ENCODE results near the gene VEGFB.

Gene VEGFB, protein sequence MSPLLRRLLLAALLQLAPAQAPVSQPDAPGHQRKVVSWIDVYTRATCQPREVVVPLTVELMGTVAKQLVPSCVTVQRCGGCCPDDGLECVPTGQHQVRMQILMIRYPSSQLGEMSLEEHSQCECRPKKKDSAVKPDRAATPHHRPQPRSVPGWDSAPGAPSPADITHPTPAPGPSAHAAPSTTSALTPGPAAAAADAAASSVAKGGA

DNA sequence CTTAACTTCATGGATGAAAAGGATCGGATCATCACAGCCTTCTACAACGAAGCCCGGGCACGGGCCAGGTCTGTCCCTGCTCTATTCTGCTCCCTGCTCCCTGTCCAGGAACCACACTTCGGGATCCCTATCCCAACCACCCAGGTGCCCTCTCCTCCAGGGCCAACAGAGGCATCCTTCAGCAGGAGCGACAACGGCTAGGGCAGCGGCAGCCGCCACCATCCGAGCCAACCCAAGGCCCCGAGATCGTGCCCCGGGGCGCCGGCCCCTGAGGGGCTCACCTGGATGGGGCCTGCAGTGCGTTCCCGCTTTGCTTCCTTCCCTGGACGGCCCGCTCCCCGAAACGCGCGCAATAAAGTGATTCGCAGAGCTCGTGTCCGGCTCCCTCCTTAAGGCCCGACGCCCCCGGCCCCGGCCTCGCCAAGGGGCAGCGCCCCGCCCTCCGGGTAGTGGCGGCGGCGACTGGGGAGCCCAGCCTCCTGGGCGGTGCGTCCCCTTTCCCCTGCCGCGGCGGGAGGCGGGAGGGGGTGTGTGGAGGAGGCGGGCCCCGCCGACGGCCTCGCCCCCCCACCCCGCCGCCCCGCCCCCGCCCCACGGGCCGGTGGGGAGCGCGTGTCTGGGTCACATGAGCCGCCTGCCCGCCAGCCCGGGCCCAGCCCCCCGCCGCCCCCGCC lies at the start of gene VEGFB:
Gene VEGFB (plus strand): TSS at position 672 of the 674 bp plus-strand sequence. CDS start 250 bp downstream, outside the sequence.
- DNase-seq (ENCODE audit: low spot score), result no peak

DNA sequence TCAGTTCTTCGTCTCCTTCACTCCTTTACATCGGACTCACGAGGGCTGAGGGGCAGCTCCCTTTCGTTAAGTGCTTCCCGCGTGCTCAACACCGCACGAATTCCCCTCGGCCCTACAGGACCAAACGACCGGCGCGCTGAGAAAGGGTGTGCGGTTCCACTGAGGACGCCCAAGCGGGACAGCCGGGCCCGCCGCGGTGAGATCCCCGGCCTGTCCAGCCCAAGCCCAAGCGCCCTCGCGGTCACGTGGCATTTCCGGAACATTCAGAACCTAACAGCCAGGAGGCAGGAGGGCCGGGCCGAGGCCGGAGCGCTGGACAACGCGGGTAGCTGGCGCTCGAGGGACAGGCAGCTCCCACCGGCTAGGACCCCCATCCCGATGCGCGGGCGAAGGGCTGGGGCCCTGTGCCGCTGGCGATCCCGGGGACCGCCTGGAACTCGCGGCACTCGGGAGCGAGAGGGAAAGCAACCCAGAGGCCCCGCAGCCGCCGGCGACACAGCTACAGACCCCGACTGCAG lies 49.1 kb upstream of the VEGFB start:
- peak; percentile 86 for DNase-seq (ENCODE audit: low spot score)

DNA sequence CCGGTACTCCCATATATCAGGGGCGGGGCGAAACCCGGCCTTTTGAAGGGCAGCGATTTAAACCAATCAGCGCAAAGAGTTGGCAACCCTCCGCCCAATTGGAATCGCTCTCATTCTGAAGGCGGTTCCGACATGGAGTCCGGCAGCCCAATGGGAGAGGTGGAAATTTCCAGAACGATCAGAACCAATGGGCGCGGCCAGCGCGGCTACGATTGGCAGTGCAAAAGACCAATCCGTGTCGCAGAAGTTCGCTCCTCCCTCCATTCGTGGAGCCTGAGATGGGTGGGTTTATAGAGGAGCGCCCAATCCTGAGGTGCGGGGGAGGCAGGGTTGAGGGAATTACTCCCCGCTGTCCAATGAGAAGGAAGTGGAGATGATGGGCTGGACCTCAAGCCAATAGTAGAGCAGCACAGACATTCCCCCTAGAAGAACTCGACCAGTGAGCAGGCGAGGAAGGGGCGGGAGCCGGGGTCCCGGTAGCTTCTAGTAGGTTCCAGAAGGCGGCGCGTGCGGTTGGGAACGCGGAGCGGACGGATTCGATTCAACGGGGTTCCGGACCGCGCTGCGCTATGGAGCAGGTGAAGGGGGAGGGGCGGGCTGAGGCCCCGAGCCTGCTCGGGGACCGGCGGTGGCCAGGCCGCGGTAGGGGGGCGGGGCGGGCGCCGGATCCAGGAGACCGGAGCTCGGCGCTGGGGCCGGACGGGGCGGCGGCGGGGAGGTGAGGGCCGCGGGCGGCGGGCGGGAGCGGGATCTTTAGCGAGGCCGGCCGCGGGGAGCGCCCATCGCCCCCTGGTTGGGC lies 48.5 kb upstream of the VEGFB start, which contains the start of gene STIP1:
Gene STIP1 (plus strand): TSS at position 479 of the 799 bp plus-strand sequence. CDS start 91 bp downstream, at position 570.
- DNase-seq (ENCODE audit: low spot score), result peak; percentile 100

DNA sequence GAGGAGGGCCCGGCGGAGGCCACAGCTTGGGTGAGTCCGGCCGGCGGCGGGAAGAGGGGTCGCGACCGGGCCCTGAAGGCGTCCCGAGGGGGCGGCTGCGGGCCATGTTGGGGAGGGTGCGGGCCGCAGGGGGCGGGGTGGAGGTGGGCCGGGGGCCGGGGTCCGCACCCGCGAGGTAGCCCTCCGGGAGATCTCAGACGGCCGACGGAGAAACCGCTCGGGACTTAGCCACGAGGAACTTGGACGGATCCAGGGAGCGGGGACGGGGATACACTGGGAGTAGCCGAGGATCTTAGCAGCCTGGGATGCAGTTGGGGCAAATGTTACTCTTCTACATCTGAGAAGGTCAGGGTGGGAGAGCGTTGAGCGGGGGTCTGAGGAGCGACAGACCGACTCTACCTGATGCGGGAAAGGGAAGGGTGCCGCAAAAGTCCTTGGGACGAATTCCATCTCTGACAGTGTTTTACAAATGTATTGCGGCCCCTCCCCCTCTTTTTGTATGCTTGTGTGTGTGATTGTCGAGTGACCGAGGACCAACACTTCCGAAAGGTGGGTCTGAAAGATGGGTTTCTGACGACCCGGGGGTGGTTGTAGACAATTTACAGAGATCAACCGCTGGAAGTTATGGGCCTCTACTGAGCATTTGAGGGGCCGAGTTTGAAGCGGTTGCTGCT lies 47.8 kb upstream of the VEGFB start:
- DNase-seq (ENCODE audit: low spot score), result peak; percentile 52

DNA sequence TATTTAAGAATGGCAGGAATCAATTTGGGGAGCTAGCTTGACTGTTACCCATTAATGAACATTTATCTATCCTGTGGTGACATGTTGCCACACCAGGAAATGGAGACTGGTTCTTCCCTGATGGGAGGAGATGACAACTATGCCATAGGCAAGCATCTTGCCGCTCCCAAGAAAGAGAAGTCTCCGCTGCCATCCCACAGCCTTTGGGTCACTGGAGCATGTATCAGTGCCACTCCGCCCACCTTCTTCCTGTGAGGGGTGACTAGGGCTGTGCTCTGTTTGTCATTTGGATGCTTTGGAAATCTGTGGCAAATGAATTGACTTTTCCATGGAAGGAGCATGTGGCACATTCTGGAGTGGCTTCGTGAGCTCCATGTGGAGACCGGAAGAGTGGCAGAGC lies 42.0 kb upstream of the VEGFB start:
- DNase-seq (ENCODE audit: low spot score), result no peak

DNA sequence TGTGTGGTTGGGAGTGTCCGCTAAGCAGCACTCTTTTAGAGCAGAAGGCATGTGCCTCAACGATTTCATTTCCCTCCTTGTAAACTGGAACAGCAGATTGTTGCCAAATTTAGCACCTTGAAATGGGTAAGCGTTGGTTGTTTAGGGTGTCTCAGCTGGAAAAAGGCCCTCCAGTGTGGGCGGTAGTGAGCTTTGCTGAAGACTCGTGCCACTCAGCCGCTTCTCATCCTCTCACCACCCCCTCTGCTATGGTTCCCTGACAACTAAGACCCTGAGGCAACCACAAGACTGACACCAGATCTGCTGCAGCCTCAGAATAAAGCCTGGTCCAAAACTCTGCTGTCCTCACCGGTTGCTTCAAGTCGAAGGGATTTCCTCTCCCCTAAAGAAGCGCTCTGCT lies 37.8 kb upstream of the VEGFB start:
- no peak for DNase-seq (ENCODE audit: low spot score)

DNA sequence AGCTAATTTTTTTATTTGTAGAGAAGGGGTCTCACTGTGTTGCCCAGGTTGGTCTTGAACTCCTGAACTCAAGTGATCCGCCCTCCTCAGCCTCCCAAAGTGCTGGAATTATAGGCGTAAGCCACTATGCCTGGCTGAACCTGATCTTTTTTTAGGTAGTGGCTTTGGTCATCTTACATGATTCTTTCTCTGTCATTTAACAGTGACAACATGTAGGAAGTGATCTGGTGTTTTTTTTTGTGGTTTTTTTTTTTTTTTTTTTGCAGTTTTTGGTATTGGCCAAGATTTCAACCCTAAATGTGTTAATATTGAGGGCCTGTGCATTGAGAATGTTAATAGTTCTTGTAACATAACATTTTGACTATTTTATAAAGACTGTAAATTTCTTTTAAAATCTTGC lies 35.9 kb upstream of the VEGFB start:
- no peak for DNase-seq (ENCODE audit: low spot score)

DNA sequence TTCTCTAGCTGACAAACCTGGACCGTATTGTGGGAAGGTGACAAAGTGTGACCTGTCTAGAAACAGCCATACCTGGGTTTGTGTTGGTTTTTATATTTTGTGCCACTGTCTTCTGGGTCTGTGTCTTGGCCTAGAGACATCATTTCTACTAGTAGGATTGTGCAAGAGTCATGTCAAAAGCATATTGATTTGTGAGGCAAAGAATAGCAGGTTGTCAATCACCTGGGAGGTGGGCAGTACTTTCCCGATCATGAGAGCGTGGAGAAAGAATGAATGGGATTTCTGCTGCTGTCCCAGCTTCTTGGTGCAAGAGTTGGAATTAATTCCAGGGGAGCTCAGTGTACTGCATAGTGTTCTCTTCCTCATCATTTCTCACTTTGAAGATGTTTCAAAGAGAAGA lies 32.8 kb upstream of the VEGFB start:
- no peak for DNase-seq (ENCODE audit: low spot score)

DNA sequence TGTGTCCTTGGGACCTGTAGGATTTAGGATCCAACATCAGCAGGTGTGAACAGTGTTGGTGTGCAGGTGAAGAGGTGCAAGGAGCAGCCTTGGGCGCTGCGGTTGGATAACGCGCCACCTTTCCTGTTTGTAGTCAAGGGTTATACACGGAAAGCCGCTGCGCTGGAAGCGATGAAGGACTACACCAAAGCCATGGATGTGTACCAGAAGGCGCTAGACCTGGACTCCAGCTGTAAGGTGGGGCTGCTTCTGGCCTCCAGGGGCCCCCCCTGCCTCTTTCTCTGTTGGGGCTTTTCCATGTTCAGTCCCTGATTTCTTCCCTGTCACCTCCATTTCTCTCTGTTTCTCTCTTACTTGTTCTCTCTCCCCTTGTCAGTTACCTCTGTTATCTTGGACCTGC lies 31.4 kb upstream of the VEGFB start:
- DNase-seq (ENCODE audit: low spot score), result no peak

DNA sequence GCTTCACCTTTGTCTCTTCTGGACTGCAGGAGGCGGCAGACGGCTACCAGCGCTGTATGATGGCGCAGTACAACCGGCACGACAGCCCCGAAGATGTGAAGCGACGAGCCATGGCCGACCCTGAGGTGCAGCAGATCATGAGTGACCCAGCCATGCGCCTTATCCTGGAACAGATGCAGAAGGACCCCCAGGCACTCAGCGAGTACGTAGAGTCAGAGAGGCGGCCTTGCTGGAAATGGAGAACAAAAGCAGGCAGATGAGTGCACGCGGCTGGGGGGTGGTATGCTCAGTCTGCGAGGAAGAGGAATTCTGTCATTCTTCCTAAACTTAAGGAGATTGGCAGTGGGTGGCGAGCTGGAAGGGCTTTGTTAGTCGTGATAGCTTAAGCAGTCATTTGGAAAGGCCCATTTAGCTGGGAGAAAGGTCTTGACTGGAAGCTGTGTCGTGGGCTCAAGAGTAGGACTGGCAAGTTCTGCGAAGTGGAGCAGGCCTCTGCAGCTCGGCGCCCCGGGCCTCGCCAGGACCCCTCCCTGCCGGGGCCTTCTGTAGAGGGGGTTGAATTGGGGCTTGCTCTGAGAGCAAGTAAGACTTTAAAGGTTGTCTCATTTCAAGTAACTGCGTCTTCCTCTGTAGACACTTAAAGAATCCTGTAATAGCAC lies 30.8 kb upstream of the VEGFB start:
- DNase-seq (ENCODE audit: low spot score), result no peak

DNA sequence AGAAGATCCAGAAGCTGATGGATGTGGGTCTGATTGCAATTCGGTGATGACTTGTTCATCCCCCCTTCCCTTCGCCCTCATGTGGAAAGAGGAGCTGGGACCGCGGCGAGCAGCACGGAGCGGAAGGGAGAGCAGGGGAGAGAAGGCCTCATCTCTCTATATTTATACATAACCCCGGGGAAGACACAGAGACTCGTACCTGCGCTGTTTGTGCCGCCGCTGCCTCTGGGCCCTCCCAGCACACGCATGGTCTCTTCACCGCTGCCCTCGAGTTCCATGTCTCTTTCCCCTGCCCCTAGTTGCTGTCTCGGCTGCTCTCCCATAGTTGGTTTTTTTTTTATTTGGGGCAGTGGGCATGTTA lies 30.3 kb upstream of the VEGFB start:
- no peak for DNase-seq (ENCODE audit: low spot score)

DNA sequence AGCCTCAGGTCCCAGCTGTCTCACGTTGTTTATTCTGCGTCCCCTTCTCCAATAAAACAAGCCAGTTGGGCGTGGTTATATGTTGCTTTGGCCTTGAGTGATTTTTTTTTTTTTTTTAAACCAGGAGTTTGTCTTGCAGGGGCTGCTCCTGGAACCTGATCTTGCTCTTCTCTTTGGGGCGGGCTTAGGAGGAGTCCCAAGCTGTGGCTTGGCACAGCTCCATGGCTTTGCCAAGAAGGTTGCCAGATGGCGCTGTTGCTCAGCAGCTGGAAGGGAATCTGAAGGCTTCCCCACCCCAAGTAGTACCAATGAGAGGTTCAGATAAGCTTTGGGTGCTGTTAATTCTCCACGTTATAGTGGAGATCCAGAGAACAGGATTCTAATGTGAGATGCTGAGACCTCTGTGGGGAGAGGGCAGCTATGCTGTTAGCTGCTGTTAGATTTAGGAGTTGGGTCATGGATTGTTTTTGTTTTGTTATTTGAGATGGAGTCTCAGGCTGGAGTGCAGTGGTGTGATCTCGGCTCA lies 29.9 kb upstream of the VEGFB start:
- DNase-seq (ENCODE audit: low spot score), result peak; percentile 95

DNA sequence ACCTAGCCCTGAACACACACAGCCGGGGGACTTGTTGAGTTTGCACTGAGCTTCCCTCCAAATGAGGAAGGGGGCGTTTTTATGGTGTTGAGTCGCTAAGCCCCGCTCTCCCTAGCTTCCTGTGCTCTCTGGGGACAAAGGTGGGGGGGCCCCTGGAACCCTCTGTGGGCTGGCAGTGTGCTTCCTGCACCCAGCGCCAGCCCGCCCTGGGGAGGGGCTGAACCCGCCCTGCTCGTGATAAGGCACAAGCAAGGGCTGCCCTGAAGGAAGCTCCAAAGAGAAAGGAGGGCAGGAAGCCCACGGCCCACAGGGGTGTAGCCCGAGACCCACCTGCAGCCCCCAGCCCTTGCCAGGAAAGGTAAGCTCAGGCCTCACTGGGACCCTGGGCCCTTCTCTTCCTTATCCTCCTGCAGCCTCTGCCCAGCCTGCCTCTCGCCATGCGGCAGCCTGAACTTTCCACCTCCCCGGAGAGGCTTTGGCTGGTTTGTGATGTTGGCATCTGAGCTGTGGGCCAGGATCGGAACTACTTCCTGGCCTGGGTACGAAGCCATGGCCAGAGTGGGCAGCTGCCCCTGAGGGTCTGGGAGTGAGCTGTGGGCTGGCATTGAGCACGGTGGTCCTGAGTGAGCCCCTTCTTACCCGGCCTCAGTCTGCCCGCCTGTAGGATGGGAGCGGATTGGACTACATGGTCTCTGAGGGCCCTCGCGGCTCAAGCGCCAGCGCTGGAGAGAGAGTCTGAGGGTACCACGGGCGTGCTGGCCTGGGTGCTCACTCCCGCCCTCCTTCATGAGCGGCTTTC lies 27.7 kb upstream of the VEGFB start, which contains the start of gene FERMT3:
Gene FERMT3 (plus strand): TSS at position 265 of the 799 bp plus-strand sequence. CDS start 644 bp downstream, outside the sequence.
- DNase-seq (ENCODE audit: low spot score), result no peak

DNA sequence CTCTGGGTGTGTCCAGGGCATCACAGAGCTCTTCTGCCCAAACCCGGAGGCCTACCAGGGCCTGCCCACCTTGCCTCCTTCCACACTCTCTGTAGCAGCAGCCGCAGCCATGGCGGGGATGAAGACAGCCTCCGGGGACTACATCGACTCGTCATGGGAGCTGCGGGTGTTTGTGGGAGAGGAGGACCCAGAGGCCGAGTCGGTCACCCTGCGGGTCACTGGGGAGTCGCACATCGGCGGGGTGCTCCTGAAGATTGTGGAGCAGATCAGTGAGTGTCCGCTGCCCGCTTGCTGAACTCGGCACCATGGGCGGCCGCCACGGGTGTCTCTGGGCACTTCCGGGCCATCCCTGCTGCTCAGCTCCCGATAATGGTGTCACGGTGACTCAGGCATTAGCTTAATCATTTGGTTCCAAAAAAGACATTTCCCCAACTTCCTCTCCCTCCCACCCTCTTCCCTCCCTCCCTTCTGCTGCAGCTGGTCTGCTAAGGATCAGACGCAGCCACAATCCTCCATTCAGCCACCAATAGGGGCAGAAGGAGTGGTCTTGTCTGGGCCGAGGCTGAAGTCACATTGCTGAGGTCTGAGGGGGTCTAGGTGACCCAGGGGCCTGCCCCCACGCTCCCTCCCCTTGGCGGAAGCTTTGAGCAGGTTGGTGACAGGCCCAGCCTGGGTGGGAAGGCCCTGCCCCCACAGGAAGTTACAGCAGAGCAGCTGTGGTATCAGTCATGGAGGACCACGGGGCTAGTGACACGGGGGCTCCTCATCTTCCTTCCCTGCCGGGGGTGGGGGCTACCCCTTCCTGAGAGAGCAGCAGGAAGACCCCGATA lies 26.9 kb upstream of the VEGFB start:
- no peak for DNase-seq (ENCODE audit: low spot score)

DNA sequence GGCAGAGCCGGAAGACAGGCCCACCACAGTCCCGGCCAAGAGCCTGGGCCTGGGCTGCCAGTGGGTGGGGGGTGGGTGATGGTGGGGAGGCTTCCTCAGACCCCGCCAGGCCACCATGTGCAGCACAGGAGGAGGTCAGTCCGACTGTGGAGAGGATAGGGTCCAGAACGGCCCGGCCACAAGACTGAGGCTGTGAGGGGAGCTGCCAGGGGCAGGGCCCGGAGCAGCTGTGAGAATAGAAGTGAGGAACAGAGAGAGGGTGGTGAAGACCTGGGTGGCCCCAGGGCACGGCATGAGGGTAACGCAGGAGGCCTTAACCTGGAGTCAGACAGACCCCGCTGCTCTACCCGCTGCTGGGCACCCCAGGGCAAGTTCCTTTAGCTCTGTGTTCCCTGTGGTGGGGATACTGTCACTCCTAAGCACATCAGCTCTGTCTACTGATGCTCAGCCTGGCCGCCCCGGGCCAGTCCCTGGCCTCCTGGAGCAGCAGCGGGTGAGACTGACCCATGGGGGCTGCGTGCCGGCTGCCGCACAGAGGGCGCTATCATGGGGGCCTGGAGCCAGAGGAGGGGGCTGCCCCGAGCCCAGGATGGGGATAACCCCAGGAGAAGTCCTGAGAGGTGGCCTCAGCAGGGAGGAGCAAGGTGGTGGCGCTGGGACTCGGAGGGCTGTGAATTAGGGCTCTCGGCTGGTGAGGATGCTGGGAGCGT lies 26.1 kb upstream of the VEGFB start:
- DNase-seq (ENCODE audit: low spot score), result no peak

DNA sequence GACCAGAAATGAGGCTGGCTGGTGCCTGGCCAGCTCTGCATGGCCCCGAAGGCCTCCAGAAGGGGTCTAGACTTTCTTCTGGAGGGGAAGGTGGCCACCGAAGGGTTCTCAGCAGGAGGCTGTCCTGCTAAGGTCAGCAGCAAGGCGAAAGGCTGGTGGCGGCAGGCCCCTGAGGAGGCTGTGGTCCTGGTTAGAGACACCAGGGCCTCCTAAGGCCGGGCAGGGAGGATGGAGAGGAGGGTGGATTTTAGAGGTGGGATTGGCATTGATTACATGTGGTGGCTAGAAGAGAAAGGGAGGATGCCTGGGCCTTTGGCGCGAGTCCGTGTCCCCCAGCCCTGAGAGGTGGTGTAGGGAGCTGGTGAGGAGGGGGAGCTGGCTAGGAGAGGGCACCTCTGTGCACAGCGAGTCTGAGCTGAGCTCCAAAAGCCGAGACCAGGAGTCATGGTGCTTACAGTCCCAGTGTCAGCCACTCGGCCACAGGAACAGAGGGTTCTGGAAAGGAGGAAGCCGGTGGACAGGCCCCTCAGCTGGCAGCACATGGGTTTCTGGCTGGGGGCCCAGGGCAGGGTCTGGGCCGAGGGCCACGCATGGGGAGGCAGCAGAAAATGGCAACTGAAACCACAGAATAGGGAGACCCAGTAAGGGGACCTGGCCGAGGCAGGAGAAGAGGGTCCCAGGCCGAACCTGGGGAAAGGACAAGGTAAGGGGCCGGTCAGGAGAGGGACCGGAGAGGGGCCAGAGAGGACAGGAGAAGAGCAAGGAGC lies 25.4 kb upstream of the VEGFB start:
- DNase-seq (ENCODE audit: low spot score), result no peak

DNA sequence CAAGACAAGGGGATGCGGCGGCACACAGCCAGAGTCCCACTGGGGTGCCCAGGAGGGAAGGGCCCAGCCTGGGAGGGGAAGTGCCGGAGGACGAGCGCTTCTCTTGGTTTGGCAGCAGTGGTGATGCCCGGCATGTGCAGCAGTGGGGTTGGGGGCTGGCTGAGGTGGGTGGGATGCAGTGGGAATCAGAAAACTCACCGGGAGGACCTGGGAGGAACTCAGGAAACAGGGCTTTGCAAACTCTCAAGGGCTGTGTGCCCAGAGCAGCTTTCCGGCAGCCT lies 24.9 kb upstream of the VEGFB start:
- DNase-seq (ENCODE audit: low spot score), result no peak

DNA sequence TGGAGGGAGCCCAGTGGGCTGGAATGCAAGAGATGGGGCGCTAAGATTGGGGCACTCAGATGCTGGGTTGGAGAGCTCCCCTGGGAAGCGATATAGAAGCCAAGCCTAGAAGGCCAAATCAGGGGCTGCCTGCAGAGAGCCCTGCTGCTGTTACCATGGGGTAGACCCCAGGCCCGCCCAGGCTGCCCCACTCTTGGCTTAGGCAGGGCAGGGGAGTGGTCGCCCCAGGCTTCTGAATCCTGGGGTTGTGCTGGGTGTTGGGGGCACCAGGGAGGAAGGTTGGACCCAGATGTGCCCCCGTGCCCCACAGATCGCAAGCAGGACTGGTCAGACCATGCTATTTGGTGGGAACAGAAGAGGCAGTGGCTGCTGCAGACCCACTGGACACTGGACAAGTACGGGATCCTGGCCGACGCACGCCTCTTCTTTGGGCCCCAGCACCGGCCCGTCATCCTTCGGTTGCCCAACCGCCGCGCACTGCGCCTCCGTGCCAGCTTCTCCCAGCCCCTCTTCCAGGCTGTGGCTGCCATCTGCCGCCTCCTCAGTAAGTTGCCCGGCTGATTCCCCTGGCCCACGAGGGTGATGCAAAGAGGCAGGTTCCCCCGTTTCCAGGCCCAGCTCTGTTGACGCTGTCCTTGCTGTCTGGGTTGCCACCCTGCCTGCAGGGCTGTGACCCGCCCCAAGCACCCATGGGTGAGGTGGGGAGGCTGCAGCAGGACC lies 23.9 kb upstream of the VEGFB start:
- no peak for DNase-seq (ENCODE audit: low spot score)

Measured in pons (tissue), 1 donor.